ENCODE results near the gene AFF3.

DNA sequence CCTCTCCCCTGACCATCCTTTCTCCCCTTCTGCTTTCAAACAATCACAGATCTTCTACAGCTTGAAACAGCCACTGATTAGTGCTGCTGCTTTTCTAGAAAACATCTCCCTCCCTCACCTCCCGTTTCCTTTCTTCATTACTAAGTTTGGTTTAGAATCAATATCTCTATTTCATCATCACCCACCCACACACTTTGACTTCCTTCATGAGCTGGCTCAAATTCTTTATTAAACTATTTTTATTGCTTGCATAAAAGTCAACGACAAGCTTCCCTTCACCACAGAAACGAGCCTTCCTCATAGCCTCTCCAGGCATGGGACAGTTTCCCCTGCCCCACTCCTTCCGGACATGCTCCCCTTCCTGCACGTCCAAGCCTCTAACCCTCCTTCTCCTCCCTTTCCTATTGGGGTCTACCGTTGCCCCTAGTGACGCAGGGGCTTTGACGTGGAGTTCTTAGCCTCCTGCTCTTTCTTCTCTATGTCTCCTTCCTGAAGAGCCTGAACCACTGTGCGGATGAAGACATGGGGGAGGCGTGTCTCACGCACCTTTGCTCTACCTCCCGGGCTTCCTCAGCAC, 172.0 kb downstream of the AFF3 start:
- TF ChIP-seq, protein P1, sequence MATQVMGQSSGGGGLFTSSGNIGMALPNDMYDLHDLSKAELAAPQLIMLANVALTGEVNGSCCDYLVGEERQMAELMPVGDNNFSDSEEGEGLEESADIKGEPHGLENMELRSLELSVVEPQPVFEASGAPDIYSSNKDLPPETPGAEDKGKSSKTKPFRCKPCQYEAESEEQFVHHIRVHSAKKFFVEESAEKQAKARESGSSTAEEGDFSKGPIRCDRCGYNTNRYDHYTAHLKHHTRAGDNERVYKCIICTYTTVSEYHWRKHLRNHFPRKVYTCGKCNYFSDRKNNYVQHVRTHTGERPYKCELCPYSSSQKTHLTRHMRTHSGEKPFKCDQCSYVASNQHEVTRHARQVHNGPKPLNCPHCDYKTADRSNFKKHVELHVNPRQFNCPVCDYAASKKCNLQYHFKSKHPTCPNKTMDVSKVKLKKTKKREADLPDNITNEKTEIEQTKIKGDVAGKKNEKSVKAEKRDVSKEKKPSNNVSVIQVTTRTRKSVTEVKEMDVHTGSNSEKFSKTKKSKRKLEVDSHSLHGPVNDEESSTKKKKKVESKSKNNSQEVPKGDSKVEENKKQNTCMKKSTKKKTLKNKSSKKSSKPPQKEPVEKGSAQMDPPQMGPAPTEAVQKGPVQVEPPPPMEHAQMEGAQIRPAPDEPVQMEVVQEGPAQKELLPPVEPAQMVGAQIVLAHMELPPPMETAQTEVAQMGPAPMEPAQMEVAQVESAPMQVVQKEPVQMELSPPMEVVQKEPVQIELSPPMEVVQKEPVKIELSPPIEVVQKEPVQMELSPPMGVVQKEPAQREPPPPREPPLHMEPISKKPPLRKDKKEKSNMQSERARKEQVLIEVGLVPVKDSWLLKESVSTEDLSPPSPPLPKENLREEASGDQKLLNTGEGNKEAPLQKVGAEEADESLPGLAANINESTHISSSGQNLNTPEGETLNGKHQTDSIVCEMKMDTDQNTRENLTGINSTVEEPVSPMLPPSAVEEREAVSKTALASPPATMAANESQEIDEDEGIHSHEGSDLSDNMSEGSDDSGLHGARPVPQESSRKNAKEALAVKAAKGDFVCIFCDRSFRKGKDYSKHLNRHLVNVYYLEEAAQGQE (IDR thresholded peaks at IDR 0.05; ENCODE audit: low read depth) = no peak
- TF ChIP-seq POLR2AphosphoS5 (IDR thresholded peaks at IDR 0.05; ENCODE audit: low read depth, low read length) = no peak
- TF ChIP-seq, protein P2, sequence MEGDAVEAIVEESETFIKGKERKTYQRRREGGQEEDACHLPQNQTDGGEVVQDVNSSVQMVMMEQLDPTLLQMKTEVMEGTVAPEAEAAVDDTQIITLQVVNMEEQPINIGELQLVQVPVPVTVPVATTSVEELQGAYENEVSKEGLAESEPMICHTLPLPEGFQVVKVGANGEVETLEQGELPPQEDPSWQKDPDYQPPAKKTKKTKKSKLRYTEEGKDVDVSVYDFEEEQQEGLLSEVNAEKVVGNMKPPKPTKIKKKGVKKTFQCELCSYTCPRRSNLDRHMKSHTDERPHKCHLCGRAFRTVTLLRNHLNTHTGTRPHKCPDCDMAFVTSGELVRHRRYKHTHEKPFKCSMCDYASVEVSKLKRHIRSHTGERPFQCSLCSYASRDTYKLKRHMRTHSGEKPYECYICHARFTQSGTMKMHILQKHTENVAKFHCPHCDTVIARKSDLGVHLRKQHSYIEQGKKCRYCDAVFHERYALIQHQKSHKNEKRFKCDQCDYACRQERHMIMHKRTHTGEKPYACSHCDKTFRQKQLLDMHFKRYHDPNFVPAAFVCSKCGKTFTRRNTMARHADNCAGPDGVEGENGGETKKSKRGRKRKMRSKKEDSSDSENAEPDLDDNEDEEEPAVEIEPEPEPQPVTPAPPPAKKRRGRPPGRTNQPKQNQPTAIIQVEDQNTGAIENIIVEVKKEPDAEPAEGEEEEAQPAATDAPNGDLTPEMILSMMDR (IDR thresholded peaks at IDR 0.05 in 2 of 3, conservative IDR thresholded peaks at IDR 0.05 in 1 of 3; ENCODE audit: borderline replicate concordance in 1 of 3, insufficient read depth in 1 of 3, low read depth in 2 of 3, low read length in 2 of 3) = no peak
- TF ChIP-seq EZH2 (IDR thresholded peaks at IDR 0.05) = no peak
- no peak for TF ChIP-seq YY1 (IDR thresholded peaks at IDR 0.05; ENCODE audit: extremely low read depth, insufficient replicate concordance, low read depth, low read length)
- no peak for TF ChIP-seq EZH2phosphoT487 (IDR thresholded peaks at IDR 0.05; ENCODE audit: borderline replicate concordance)
- TF ChIP-seq ELF1 (IDR thresholded peaks at IDR 0.05; ENCODE audit: borderline replicate concordance, low read depth) = no peak
- no peak for TF ChIP-seq TCF7L2 (IDR thresholded peaks at IDR 0.05; ENCODE audit: borderline replicate concordance, extremely low read depth, insufficient read depth, insufficient read length)
- TF ChIP-seq ZNF274 (IDR thresholded peaks at IDR 0.05; ENCODE audit: low read depth, low read length) = no peak
- TF ChIP-seq RAD21 (IDR thresholded peaks at IDR 0.05; ENCODE audit: low read depth) = no peak
- TF ChIP-seq EGR1 (IDR thresholded peaks at IDR 0.05; ENCODE audit: low read depth) = no peak
- TF ChIP-seq POLR2A (IDR thresholded peaks at IDR 0.05; ENCODE audit: borderline replicate concordance, extremely low read depth, insufficient read depth, insufficient read length) = no peak

Measured in HCT116 (cell line).